Aorta (tissue), 5 donors: Measurements from ENCODE around the gene SNX32. TPM values are rescaled to one million over a fixed set of nuclear protein-coding genes. Genes with fewer than 3 reads are reported as not detected.

Experiments used
- ATAC-seq: fragments of 200-7000 bp; cut with Tn5 transposase; one replicate; pipeline ENCODE4 v1.9.1; 2022; ENCODE audit warnings: moderate library complexity; ENCODE audit not compliant: low FRiP score
- DNase-seq, 2 donors: peaks; one replicate each; pipeline ENCODE4 v3.0.0-alpha.2; 2020
- H3K27ac ChIP-seq, 2 donors: one replicate each; pipeline ENCODE4 v1.5.1; 2013; ENCODE audit warnings: low read length in 2 of 2, mild to moderate bottlenecking in 2 of 2, moderate library complexity in 2 of 2, control low read depth in 1 of 2, inconsistent platforms in 1 of 2, low read depth in 1 of 2
- H3K27me3 ChIP-seq, 2 donors: one replicate each; pipeline ENCODE4 v1.6.1; 2013; ENCODE audit warnings: control low read depth in 1 of 2, low read length in 1 of 2, mild to moderate bottlenecking in 1 of 2, moderate library complexity in 1 of 2; ENCODE audit not compliant: insufficient read depth in 2 of 2, control insufficient read depth in 1 of 2
- H3K36me3 ChIP-seq, 2 donors: one replicate each; pipeline ENCODE4 v1.6.1; 2013; ENCODE audit warnings: control low read depth in 1 of 2, low read length in 1 of 2, mild to moderate bottlenecking in 1 of 2; ENCODE audit not compliant: insufficient read depth in 2 of 2, control insufficient read depth in 1 of 2
- H3K4me1 ChIP-seq, 2 donors: one replicate each; pipeline ENCODE4 v1.6.1; 2013; ENCODE audit warnings: low read length in 2 of 2, control low read depth in 1 of 2, mild to moderate bottlenecking in 1 of 2, moderate library complexity in 1 of 2; ENCODE audit not compliant: insufficient read depth in 2 of 2, control insufficient read depth in 1 of 2
- H3K4me3 ChIP-seq, 2 donors: one replicate each; pipeline ENCODE4 v1.5.1; 2013; ENCODE audit warnings: low read length in 2 of 2, control low read depth in 1 of 2, mild to moderate bottlenecking in 1 of 2
- H3K9me3 ChIP-seq: one replicate; pipeline ENCODE4 v1.6.1; 2013; ENCODE audit warnings: mild to moderate bottlenecking, low read length; ENCODE audit not compliant: control insufficient read depth
- WGBS, 2 donors: extraction: QIAGEN DNeasy Blood & Tissue Kit; methylation state at CpG; one replicate each; pipeline ENCODE4 v1.1.7; 2013; 5-methylcytosine and 5-hydroxymethylcytosine counted together
- intact Hi-C, 2 donors: fragments of 100-400 bp; cut with DNase I; formaldehyde crosslinking; loops; one replicate each; pipeline versions ENCODE4 v1.14.2 to v1.15.0; 2022
- polyA plus RNA-seq, 2 donors: library from polyadenylated mRNA; stranded (reverse); fragments of 200-250 nt; gene quantifications; one replicate each; pipeline ENCODE4 v1.2.3, GENCODE V29; 2013
- total RNA-seq, 2 donors: library from RNA; stranded (reverse); fragmentation: NEBNext Ultra II Directional; extraction: Animal tissue kit (Norgen Biotek cat#: 25700); gene quantifications; one replicate each; pipeline ENCODE4 v1.2.1, GENCODE V29; 2021
- donor health status: healthy with polysubstance abuse.
- donor health status: Bipolar disorder and iron deficiency.
- donor health status: DM: no; HTN: no; CAD: no.
- donor health status: DM: no; HTN: no; CAD: no.
- donor health status: DM: yes; HTN: yes; CAD: no.

SNX32 gene
- total and polyA plus RNA-seq, 4 donors = 0.39 to 2.4 (median 1.2) TPM; not detected in 1

- DNase-seq = peak; percentile 75 to 87
- Histone ChIP-seq H3K4me1 (no peaks in the 10 kb centered on the region), H3K27ac (peak overlapping the region; percentile 46 to 70), H3K27me3 (no peaks in the 10 kb centered on the region), H3K9me3 (no peaks in the 10 kb centered on the region), H3K4me3 (peak overlapping the region; percentile 64 to 77), H3K36me3 (peaks cover 3 to 8% of the 10 kb centered on the region in 2 donors)
- intact Hi-C loops = no loop called here
- no peak for ATAC-seq
- 0 to 1% methylated on average over 26 to 49 of the region's 49 CpGs for WGBS, 2 donors
These were observed 23.7 kb downstream of the SNX32 start for GRCh38 chr11:65857500-65857852.

- peak; percentile 88 for ATAC-seq
- DNase-seq = peak; percentile 99 to 100
- H3K27ac ChIP-seq = peak within 1 kb of the TSS; percentile 84 to 93
- H3K4me3 ChIP-seq = peak within 1 kb of the TSS; percentile 64 to 77
- no peaks in the 10 kb centered on the region for H3K9me3 ChIP-seq
- intact Hi-C loops = loop anchor here in 1 of 2 donors (1.0 kb wide), 1 partner anchor 61 kb away; the partner anchor contains the start of genes C11orf68 and DRAP1
- peaks cover 3 to 5% of the 10 kb centered on the region in 2 donors for H3K36me3 ChIP-seq
- no peaks in the 10 kb centered on the region for H3K27me3 ChIP-seq
- H3K4me1 ChIP-seq = no peaks in the 10 kb centered on the region
- WGBS, 2 donors = 0% methylated on average over 76 to 92 of the region's 92 CpGs
These were observed 24.3 kb downstream of the SNX32 start, which contains the start of gene CFL1 for GRCh38 chr11:65857853-65858680. TSS of gene CFL1 (minus strand) at chr11:65858180. CDS start at chr11:65858099, 81 bp downstream.

- peaks cover 3 to 7% of the 10 kb centered on the region in 2 donors for H3K36me3 ChIP-seq
- H3K4me3 ChIP-seq = peak overlapping the region; percentile 54 to 56
- H3K27ac ChIP-seq = peak overlapping the region; percentile 84 to 93
- DNase-seq (no peak), ATAC-seq (no peak)
- H3K9me3 ChIP-seq = no peaks in the 10 kb centered on the region
- 0% methylated on average over 10 of the region's 10 CpGs for WGBS, 2 donors
- intact Hi-C loops = loop anchor here in 1 of 2 donors (1.0 kb wide), 1 partner anchor 61 kb away; the partner anchor contains the start of genes C11orf68 and DRAP1
- H3K4me1 ChIP-seq = no peaks in the 10 kb centered on the region
- no peaks in the 10 kb centered on the region for H3K27me3 ChIP-seq
These were observed 24.9 kb downstream of the SNX32 start for GRCh38 chr11:65858681-65859087.

- H3K4me3 ChIP-seq = peak overlapping the region; percentile 54 to 64
- peaks cover 3 to 6% of the 10 kb centered on the region in 2 donors for H3K36me3 ChIP-seq
- DNase-seq (peak; percentile 100), ATAC-seq (peak; percentile 90)
- intact Hi-C loops = no loop called here
- no peaks in the 10 kb centered on the region for H3K9me3 ChIP-seq
- H3K27ac ChIP-seq = peak overlapping the region; percentile 96 to 97
- no peaks in the 10 kb centered on the region for H3K27me3 ChIP-seq
- 0% methylated on average over 42 to 46 of the region's 46 CpGs for WGBS, 2 donors
- H3K4me1 ChIP-seq = no peaks in the 10 kb centered on the region
These were observed 25.5 kb downstream of the SNX32 start for GRCh38 chr11:65859095-65859811.

GRCh38 chr11:65859812-65860277 is 26.1 kb downstream of the SNX32 start:
- Histone ChIP-seq H3K4me3 (peak overlapping the region; percentile 14 to 64), H3K36me3 (peaks cover 3 to 5% of the 10 kb centered on the region in 2 donors), H3K9me3 (no peaks in the 10 kb centered on the region), H3K27ac (peak overlapping the region; percentile 96 to 97), H3K4me1 (no peaks in the 10 kb centered on the region), H3K27me3 (no peaks in the 10 kb centered on the region)
- intact Hi-C loops = no loop called here
- no peak for ATAC-seq
- WGBS, 2 donors = 0 to 1% methylated on average over 16 of the region's 16 CpGs
- peak in 1 of 2 donors; percentile 73 for DNase-seq

GRCh38 chr11:65860278-65861164 is 26.8 kb downstream of the SNX32 start, which contains the start of gene MUS81:
TSS of gene MUS81 (plus strand) at chr11:65860433. CDS start at chr11:65860754, 321 bp downstream.
- intact Hi-C loops = no loop called here
- no peaks in the 10 kb centered on the region for H3K27me3 ChIP-seq
- ATAC-seq (peak; percentile 85), DNase-seq (peak; percentile 97 to 99)
- H3K27ac ChIP-seq = peak within 1 kb of the TSS; percentile 96 to 97
- H3K36me3 ChIP-seq = peaks cover 0 to 8% of the 10 kb centered on the region in 2 donors
- H3K4me3 ChIP-seq = peak within 1 kb of the TSS; percentile 16 to 64
- H3K4me1 ChIP-seq = no peaks in the 10 kb centered on the region
- H3K9me3 ChIP-seq = no peaks in the 10 kb centered on the region
- WGBS, 2 donors = 0 to 1% methylated on average over 75 to 78 of the region's 78 CpGs

GRCh38 chr11:65861165-65861505 is 27.4 kb downstream of the SNX32 start:
- no peaks in the 10 kb centered on the region for H3K4me1 ChIP-seq
- WGBS, 2 donors = 1 to 3% methylated on average over 14 of the region's 14 CpGs
- DNase-seq (peak; percentile 53 to 79), ATAC-seq (no peak)
- H3K36me3 ChIP-seq = peaks cover 0 to 8% of the 10 kb centered on the region in 2 donors
- H3K9me3 ChIP-seq = no peaks in the 10 kb centered on the region
- no peaks in the 10 kb centered on the region for H3K27me3 ChIP-seq
- peak overlapping the region; percentile 59 to 97 for H3K27ac ChIP-seq
- intact Hi-C loops = no loop called here
- H3K4me3 ChIP-seq = peak overlapping the region; percentile 16 to 64
